SK-N-MC (cell line): ENCODE results near the gene ZNF519.
"Not testable (repeated sequence)": the region's sequence is repeated elsewhere in the genome, so short reads cannot be mapped to it uniquely, and the experiment has no call there.

Experiments
- DNase-seq: peaks from one replicate; pipeline ENCODE4 v3.0.0-alpha.2; 2011; ENCODE audit warnings: low read depth, low spot score
- H3K27ac ChIP-seq: fragments of 200-600 bp; sonication (generic); 2 replicates; pipeline ENCODE4 v1.5.1; 2016; ENCODE audit warnings: mixed run types
- H3K36me3 ChIP-seq: fragments of 200-600 bp; sonication (generic); 2 replicates; pipeline ENCODE4 v1.6.1; 2017; ENCODE audit warnings: antibody characterized with exemption, low read length, mixed read lengths; ENCODE audit not compliant: insufficient read depth
- H3K4me3 ChIP-seq: fragments of 200-600 bp; sonication (generic); 2 replicates; pipeline ENCODE4 v1.5.1; 2016
- H3K9ac ChIP-seq: fragments of 200-600 bp; sonication (generic); 2 replicates; pipeline ENCODE4 v1.8.0; 2017; ENCODE audit warnings: mixed run types, mixed read lengths; ENCODE audit not compliant: insufficient read length
- H3K9me3 ChIP-seq: fragments of 200-600 bp; sonication (generic); 2 replicates; pipeline ENCODE4 v1.6.1; 2017; ENCODE audit warnings: low read depth, mild to moderate bottlenecking, antibody characterized with exemption, low read length, moderate library complexity, mixed read lengths
- EZH2 ChIP-seq: fragments of 200-600 bp; sonication (generic); IDR thresholded peaks from one replicate; pipeline ENCODE4 v1.6.1; 2017; ENCODE audit warnings: antibody characterized with exemption
- FOXP2 ChIP-seq: optimal IDR thresholded peaks from 2 replicates; pipeline ENCODE3; 2011; ENCODE audit warnings: mild to moderate bottlenecking, moderate library complexity; ENCODE audit not compliant: insufficient read depth; ENCODE audit errors: extremely low read length, control extremely low read depth
- POLR2AphosphoS5 ChIP-seq: IDR thresholded peaks from 2 replicates; pipeline ENCODE4 v1.6.1; 2012; ENCODE audit warnings: mild to moderate bottlenecking, low read depth, low read length, borderline replicate concordance

The ZNF519 gene

DNA sequence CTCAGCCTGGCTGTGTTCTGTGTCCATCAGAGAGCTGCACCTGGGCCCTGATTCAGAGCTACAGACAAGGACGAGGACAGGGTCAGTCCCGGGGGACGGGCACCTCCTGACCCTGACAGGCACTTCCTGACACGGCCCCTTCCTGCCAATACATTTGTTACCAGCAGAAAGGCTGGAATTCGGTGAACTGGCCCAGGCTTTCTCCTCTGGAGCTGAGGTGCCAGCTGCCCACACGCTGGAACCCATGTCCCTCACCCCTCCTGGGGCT lies 12.3 kb upstream of the ZNF519 start:
- H3K9ac ChIP-seq, result no peak overlapping the region
- no peak overlapping the region for H3K27ac ChIP-seq
- DNase-seq, result no peak
- TF ChIP-seq FOXP2 (no peak), EZH2 (no peak), POLR2AphosphoS5 (no peak)
- no peaks in the 10 kb centered on the region for H3K36me3 ChIP-seq
- H3K4me3 ChIP-seq, result no peak overlapping the region
- no peaks in the 10 kb centered on the region for H3K9me3 ChIP-seq

- not testable (repeated sequence) for H3K4me3 ChIP-seq, H3K36me3 ChIP-seq, DNase-seq, H3K27ac ChIP-seq, H3K9me3 ChIP-seq, H3K9ac ChIP-seq
Measured at GRCh38 chr18:14143871-14144627, 11.8 kb upstream of the ZNF519 start.

- not testable (repeated sequence) for H3K36me3 ChIP-seq, H3K9me3 ChIP-seq, H3K9ac ChIP-seq, H3K27ac ChIP-seq, H3K4me3 ChIP-seq, DNase-seq
Measured at GRCh38 chr18:14143396-14143795, 11.2 kb upstream of the ZNF519 start.

GRCh38 chr18:14142177-14142576 lies 9.9 kb upstream of the ZNF519 start:
- not testable (repeated sequence) for H3K36me3 ChIP-seq, H3K9ac ChIP-seq, H3K4me3 ChIP-seq, H3K27ac ChIP-seq, DNase-seq, H3K9me3 ChIP-seq

DNA sequence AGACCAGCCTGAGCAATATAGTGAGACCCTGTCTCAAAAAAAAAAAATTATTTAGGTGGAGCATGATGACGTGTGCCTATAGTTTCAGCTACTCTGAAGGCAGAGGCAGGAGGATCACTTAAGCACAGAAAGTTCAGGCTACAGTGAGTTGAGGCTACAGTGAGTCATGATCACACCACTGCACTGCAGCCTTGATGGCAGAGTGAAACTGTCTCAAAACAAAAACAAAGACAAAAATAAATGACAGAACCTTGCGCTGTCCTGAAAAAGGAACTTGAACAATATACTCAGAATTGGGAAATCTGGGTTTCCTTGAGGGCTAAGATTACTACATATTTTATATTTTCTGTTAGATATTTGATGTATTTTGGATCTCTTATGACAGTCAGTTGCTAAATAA lies 7.3 kb upstream of the ZNF519 start:
- not testable (repeated sequence) for H3K9me3 ChIP-seq, H3K27ac ChIP-seq, H3K9ac ChIP-seq, H3K36me3 ChIP-seq, H3K4me3 ChIP-seq, DNase-seq

DNA sequence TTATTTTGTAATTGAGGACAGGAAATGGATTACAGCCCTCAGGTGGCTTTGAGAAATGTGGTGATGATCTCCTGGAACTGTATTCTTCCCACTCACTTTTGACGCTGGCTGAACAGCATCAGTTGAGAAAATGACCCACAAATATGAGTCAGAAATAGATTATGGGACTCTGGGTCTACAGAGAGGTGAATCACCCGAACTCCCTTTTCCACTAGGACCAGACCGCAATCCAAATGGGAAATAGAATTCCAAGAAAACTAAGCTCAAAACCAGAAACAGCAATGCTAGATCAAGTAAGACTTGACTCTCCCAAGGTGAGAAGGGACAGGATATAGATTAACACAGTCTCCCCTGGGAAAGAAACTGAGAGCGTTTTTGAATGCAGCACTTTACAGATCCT lies 5.7 kb upstream of the ZNF519 start:
- not testable (repeated sequence) for H3K9ac ChIP-seq, H3K9me3 ChIP-seq, H3K36me3 ChIP-seq, H3K27ac ChIP-seq, DNase-seq, H3K4me3 ChIP-seq

DNA sequence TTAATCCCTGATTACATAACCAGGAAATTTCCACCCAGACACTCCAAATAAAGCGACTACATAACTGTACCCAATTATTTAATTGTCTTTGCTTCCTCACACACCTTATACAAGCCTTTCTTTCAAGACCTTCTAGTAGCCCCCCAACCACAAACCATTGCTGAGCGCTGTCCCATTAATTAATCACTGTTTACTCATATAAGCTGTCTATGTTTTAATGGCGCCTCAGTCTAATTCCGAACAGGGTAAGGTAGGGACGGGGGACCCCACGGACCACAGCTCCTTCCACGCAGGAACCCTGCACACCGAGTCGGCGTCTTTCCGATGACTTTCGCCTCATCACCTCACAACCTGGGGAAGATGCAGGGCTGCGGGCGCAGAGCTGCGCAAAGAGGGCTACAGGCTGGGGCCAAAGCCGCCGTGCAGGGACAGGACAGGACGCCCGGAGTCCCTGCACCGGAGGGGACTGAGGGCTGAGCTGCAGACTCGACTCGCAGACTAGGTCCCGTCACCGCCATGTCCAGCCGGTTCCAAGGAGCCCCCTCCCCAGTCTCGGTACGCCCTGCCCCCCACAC lies 452 bp downstream of the ZNF519 start:
- H3K36me3 ChIP-seq, DNase-seq, H3K9me3 ChIP-seq, H3K27ac ChIP-seq: not testable (repeated sequence)
- Histone ChIP-seq H3K9ac (peak overlapping the region; percentile 70), H3K4me3 (peak overlapping the region; percentile 78)

GRCh38 chr18:14130804-14131203 lies 1.4 kb downstream of the ZNF519 start:
- Histone ChIP-seq H3K4me3 (peak overlapping the region; percentile 78), H3K9ac (peak overlapping the region; percentile 45)

DNA sequence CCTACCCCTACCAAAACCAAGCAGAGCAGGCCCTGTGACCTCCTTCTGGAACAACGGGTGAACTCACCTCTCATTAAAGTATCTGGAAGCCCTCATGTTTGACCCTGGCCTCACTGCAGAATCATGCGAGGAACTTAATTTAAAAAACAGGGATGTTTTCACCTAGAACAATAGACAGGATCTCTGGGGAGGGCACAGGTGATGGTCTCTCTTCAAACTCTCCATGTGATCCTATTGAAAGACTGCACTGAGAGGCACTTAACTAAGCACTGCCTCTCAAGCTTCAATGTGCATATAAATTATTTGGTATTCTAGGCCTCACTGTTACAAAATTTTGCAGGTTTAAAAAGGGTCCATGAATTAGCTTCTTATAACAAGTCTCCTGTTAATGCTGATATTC lies 7.5 kb downstream of the ZNF519 start:
- H3K4me3 ChIP-seq, result no peak overlapping the region
- H3K36me3 ChIP-seq, result peaks cover 51% of the 10 kb centered on the region
- TF ChIP-seq FOXP2, result no peak
- TF ChIP-seq POLR2AphosphoS5, result no peak
- no peak for TF ChIP-seq EZH2
- no peak for DNase-seq
- no peak overlapping the region for H3K27ac ChIP-seq
- no peaks in the 10 kb centered on the region for H3K9me3 ChIP-seq
- H3K9ac ChIP-seq, result no peak overlapping the region

More at GRCh38 chr18:14130804-14131203, 1.4 kb downstream of the ZNF519 start:
- not testable (repeated sequence) for DNase-seq, H3K9me3 ChIP-seq, H3K27ac ChIP-seq, H3K36me3 ChIP-seq

GRCh38 chr18:14122097-14122496 lies 10.1 kb downstream of the ZNF519 start:
- Histone ChIP-seq H3K9me3 (0 out of 2 replicates have a peak, but pooled peaks cover 6% of the 10 kb centered on the region), H3K4me3 (no peak overlapping the region), H3K9ac (no peak overlapping the region), H3K27ac (no peak overlapping the region), H3K36me3 (peaks cover 61% of the 10 kb centered on the region)
- TF ChIP-seq FOXP2 (no peak), POLR2AphosphoS5 (no peak), EZH2 (no peak)
- no peak for DNase-seq
